CD4-positive, alpha-beta T cell treated with Interleukin-21 for 1 hour (primary cell): Measurements from ENCODE around the gene PRICKLE2.

Source experiments
- DNase-seq: peaks from one replicate; pipeline ENCODE4 v3.0.0-alpha.2; 2020

Gene PRICKLE2

GRCh38 chr3:64125561-64125960 is 99.7 kb downstream of the PRICKLE2 start:
- DNase-seq: no peak

GRCh38 chr3:64123931-64124330 is 101.3 kb downstream of the PRICKLE2 start:
- no peak for DNase-seq

DNA sequence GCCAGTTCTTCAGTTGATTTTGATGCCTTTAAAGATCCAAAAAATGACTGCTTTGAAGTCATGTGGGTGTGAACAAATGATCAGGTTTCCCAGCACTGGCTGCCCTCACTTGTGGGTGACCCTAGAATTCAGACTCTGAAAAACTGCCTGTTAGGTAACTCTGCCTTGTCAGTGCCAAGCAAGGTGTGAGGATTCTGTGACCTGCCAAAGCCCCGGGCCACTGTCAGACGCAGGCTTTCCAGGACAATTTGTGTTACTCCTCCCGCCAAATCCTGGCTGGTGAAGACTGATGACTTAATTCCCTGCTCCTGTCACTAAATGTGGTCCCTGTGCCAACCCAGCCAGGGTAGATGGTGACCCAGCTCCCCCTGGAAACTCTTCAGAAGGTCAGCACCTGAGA is 102.8 kb downstream of the PRICKLE2 start:
- DNase-seq: no peak

DNA sequence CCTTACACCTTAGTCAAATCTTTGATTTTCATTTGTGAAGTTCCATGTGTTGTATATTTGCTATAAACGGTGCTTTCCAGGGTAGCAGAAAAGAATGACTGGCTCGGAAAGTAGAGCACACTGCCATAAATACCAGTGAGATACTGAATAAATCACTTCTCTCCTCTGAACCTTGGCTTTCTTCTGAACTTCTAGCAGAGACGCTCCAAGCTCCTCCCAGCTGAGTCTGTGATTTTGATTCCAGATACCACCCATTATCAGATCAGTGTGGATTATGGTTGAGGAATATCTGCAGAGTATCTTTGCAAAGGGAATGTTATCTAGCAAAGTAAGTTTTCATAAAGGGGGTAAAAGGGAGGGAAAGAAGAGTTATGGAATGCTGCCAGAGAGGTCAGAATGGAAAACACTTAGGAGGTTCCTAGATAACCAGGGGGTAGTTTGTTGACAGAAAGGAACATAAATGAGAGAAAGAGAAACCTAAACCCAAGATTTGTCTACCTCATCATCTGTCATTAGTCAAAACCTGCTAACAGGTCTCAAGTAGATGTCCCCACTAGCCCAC is 103.4 kb downstream of the PRICKLE2 start:
- no peak for DNase-seq

DNA sequence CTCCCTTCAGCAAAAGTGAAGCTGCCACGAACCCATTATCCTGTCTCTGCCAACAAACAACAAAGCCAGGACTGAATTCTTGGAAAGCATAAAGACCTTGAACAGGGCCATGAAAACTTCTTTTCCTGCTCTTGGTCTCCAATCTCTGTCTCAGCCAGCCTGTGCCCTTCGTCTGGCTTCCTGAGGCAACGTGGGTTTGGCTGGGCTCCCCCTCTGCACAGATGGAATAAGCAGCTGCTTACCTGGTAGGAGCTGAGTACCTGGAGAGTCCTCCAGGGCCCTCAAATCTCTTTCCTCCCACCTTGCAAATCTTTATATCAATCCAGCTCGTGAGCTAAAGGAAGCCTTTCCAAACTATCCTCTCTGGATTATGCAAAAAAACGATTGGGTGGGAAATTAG is 104.4 kb downstream of the PRICKLE2 start:
- no peak for DNase-seq

DNA sequence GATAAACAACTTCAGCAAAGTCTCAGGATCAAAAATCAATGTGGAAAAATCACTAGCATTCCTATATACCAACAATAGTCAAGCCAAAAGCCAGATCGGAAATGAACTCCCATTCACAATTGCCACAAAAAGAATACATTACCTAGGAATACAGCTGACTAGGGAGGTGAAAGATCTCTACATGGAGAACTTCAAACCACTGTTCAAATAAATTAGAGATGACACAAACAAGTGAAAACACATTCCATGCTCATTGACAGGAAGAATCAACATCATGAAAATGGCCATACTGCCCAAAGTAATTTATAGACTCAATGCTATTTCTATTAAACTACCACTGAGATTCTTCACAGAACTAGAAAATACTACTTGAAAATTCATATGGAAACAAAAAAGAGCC is 107.8 kb downstream of the PRICKLE2 start:
- no peak for DNase-seq

GRCh38 chr3:64114651-64115050 is 110.6 kb downstream of the PRICKLE2 start:
- DNase-seq: no peak

DNA sequence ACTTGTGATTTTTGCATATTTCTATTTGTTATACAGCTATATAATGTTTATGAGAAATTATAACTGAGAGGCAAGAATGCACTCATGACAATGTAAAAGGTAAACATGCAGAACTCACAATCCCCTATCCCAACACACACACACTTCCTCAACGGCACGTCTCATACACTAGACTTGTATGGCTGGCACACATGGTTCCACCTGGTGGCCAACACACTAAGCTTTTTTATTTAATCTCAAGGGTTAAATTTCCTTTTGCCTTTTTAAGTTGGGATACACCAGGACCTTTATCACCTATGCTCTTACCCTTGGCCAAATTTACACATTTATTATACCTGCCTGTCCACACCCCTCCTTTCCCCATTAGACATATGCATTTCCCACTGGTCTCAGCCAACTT is 113.4 kb downstream of the PRICKLE2 start:
- no peak for DNase-seq

GRCh38 chr3:64111083-64111482 is 114.2 kb downstream of the PRICKLE2 start:
- DNase-seq: no peak

GRCh38 chr3:64110071-64110470 is 115.2 kb downstream of the PRICKLE2 start:
- no peak for DNase-seq

DNA sequence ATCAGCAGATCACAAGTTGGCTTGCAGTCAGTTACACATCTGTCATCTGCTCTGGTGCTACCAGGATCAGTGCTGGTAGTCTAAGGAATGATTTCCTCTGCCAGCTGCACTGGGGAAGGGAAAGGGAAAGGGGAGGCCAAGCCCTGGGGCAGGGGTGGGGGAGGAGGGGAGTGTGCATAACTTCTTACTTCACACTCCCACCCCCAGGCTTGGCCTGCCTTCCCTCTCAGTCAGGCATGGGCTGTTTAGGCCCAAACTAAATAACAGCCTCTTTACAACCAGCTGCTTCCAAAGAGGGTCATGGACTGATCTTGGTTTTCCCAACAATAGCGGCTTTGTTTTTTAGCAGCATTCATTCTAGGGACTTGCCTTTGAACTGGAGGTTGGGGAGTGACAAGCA is 115.8 kb downstream of the PRICKLE2 start:
- DNase-seq: no peak

DNA sequence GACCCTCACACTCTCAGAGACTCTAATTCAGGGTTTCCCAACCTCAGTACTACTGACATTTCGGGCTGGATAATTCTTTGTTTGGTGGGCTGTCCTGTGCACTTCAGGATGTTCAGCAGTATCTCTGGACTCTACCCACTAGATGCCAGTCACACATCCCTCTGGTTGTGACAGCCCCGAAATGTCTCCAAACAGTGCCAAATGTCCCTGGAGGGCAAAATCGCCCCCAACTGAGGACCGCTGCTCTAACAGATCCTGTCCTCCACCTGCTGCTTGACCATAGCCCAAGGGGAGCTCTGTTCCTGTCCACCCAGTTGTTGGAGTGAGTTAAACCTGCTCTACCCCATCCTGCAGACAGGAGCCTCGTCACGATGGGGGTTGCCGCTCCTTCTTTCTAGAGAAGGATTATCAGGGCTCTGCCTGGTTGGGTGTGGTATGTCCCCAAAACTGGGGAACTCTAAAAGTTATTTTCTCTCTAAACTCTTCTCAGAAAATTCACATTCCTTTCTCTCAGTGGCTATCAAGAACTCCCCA is 116.4 kb downstream of the PRICKLE2 start:
- no peak for DNase-seq

GRCh38 chr3:64108231-64108630 is 117.0 kb downstream of the PRICKLE2 start:
- no peak for DNase-seq

- DNase-seq: no peak
These were observed 118.1 kb downstream of the PRICKLE2 start for GRCh38 chr3:64107190-64107589.

DNA sequence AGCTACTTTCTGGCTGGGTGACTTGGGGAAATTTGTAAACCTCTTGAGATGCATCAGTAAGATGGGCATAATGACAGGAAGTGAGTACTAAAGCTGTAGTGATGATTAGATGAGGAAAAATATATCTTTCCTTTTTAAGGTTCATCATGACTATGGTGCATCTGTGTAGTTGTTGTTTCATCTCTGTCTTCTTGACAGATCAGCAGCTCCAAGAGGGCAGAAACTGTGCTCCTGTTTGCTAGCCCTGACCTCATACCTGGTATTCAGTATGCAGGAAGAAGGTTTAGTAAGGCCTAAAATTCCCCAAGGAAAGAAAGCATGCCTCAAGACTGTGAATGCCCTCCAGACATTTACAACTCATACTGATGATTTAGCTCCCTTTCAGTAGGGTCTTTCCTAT is 119.5 kb downstream of the PRICKLE2 start:
- DNase-seq: no peak

- no peak for DNase-seq
These were observed 120.6 kb downstream of the PRICKLE2 start for GRCh38 chr3:64104691-64105111.

DNA sequence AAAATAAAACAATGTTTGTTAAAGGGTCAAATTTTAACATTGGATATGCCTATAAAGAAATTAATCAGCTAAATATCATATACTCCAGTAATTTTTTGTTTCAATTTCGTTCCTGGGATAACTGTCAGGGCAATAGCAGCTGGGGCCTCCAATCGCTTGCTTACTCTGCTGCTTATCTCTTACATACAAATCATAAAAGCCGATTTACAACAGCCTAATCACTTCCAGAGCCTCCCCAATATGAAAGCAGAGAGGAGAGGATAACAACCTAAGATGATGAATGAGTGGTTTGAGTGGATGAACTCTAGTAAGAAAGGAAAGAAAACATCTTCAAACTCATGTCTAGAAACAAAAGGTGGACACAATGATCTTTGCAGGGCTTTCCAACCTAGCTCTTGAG is 121.3 kb downstream of the PRICKLE2 start:
- no peak for DNase-seq

GRCh38 chr3:64103131-64103530 is 122.1 kb downstream of the PRICKLE2 start:
- no peak for DNase-seq

DNA sequence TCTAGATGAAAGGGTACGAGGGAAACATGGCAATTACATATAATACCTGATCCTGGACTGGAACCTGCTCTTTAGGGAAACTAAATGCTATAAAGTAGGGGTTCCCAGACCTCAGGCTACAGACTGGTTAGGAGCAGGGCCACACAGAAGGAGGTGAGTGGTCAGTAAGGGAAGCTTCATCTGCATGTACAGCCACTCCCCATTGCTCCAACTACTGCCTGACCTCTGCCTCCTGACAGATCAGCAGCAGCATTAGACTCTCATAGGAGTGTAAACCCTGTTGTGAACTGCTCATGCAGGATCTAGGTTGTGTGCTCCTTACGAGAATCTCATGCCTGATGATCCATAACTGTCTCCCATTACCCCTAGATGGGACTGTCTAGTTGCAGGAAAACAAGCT is 123.1 kb downstream of the PRICKLE2 start:
- DNase-seq: no peak

DNA sequence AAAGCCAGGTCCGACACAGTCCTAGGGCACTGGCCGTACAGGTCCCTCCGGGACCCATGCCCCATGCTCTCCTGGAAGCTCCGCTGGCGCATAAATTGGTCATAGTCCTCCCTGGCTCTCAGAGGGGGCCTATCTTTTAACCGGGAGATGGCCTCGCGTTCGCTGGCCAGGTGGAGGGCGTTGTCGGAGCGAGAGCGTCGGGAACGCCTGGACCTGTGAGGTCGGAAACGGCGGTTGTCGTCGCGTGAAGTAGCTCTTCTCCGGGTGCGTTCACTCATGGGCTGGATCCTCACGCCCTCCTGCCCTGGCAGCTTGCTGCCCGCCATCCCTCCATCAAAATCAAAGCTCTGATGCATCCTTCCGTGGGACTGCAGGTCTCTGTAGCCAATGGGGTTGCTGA is 126.0 kb downstream of the PRICKLE2 start:
- no peak for DNase-seq

GRCh38 chr3:64098670-64099069 is 126.6 kb downstream of the PRICKLE2 start:
- DNase-seq: no peak

- no peak for DNase-seq
These were observed 127.3 kb downstream of the PRICKLE2 start for GRCh38 chr3:64097920-64098319.

GRCh38 chr3:64095802-64096201 is 129.5 kb downstream of the PRICKLE2 start:
- DNase-seq: no peak

DNA sequence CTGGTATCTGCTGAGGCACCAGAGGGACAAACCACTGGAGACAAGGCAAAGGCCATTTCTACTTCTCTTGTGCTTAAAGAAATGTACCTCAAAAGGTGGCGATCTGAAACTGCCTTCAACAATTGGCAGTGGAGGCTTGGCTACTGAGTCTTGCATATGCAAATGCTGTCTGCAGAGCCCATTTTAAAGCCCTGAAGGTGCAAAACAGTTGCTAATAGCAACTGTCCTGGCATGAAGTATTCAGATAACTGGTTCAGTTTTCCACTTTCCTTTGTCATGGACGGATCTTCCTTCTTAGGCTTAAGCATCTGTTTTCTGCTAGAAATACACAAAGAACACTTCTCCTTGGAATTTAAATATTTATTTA is 130.6 kb downstream of the PRICKLE2 start:
- no peak for DNase-seq
